GM19238 (cell line): ENCODE measurements around the gene LPAR4.
"Not testable (repeated sequence)": the region's sequence is repeated elsewhere in the genome, so short reads cannot be mapped to it uniquely, and the experiment has no call there.

Source experiments
- DNase-seq: peaks from one replicate; pipeline ENCODE4 v3.0.0; 2011; ENCODE audit warnings: low spot score; ENCODE audit not compliant: insufficient read length

The LPAR4 gene

GRCh38 chrX:78747489-78747888 is at the start of gene LPAR4:
Gene LPAR4 (plus strand): TSS chrX:78747720. CDS start chrX:78754870, 7,150 bp downstream.
- no peak for DNase-seq

GRCh38 chrX:78706071-78706470 is 41.4 kb upstream of the LPAR4 start:
- DNase-seq, result no peak

- peak; percentile 4 for DNase-seq
Observed at GRCh38 chrX:78708262-78708661, 39.3 kb upstream of the LPAR4 start.

- DNase-seq, result no peak
Observed at GRCh38 chrX:78708816-78709215, 38.7 kb upstream of the LPAR4 start.

- no peak for DNase-seq
Observed at GRCh38 chrX:78710171-78710570, 37.3 kb upstream of the LPAR4 start.

GRCh38 chrX:78712336-78712735 is 35.2 kb upstream of the LPAR4 start:
- no peak for DNase-seq

GRCh38 chrX:78725287-78725686 is 22.2 kb upstream of the LPAR4 start:
- no peak for DNase-seq

GRCh38 chrX:78746496-78746895 is 1.0 kb upstream of the LPAR4 start:
- no peak for DNase-seq

- no peak for DNase-seq
Observed at GRCh38 chrX:78747971-78748370, 451 bp downstream of the LPAR4 start.

- DNase-seq, result no peak
Observed at GRCh38 chrX:78748846-78749245, 1.3 kb downstream of the LPAR4 start.

- DNase-seq, result no peak
Observed at GRCh38 chrX:78753571-78753970, 6.1 kb downstream of the LPAR4 start.

GRCh38 chrX:78754917-78755316 is 7.4 kb downstream of the LPAR4 start:
- peak; percentile 11 for DNase-seq

GRCh38 chrX:78759081-78759480 is 11.6 kb downstream of the LPAR4 start:
- DNase-seq, result no peak

- DNase-seq, result no peak
Observed at GRCh38 chrX:78769101-78769755, 21.7 kb downstream of the LPAR4 start.

GRCh38 chrX:78769946-78770345 is 22.4 kb downstream of the LPAR4 start:
- DNase-seq, result no peak

- DNase-seq, result no peak
Observed at GRCh38 chrX:78796916-78797315, 49.4 kb downstream of the LPAR4 start.

GRCh38 chrX:78800114-78800513 is 52.6 kb downstream of the LPAR4 start:
- DNase-seq, result no peak

GRCh38 chrX:78800694-78801093 is 53.2 kb downstream of the LPAR4 start:
- no peak for DNase-seq

- DNase-seq, result no peak
Observed at GRCh38 chrX:78801522-78801921, 54.0 kb downstream of the LPAR4 start.

GRCh38 chrX:78802526-78802925 is 55.0 kb downstream of the LPAR4 start:
- DNase-seq, result not testable (repeated sequence)
